Thyroid gland (tissue), 4 donors: ENCODE data around the gene ARFGAP2. TPM values are rescaled to one million over a fixed set of nuclear protein-coding genes. Genes with fewer than 3 reads are reported as not detected.

Source experiments
- DNase-seq, 2 donors: peaks; one replicate each; pipeline ENCODE4 v3.0.0-alpha.2; 2019
- H3K27ac ChIP-seq, 3 donors: fragments of 200-600 bp; sonication (generic); 1 replicate in 2 of 3; 2 replicates in 1 of 3; pipeline ENCODE4 v1.5.1; 2016 to 2019; ENCODE audit warnings: mild to moderate bottlenecking in 1 of 3, moderate library complexity in 1 of 3
- H3K27me3 ChIP-seq: fragments of 200-600 bp; sonication (generic); one replicate; pipeline ENCODE4 v1.5.1; 2019
- H3K36me3 ChIP-seq, 2 donors: fragments of 200-600 bp; sonication (generic); one replicate each; pipeline ENCODE4 v1.5.1; 2016 to 2019
- H3K4me1 ChIP-seq, 2 donors: fragments of 200-600 bp; sonication (generic); one replicate each; pipeline ENCODE4 v1.5.1; 2017 to 2019
- H3K4me3 ChIP-seq, 3 donors: fragments of 200-600 bp; sonication (generic); replicated peaks in 1 of 3; 1 replicate in 2 of 3; 2 replicates in 1 of 3; pipeline ENCODE4 v1.5.1; 2016; ENCODE audit warnings: mild to moderate bottlenecking in 1 of 3
- H3K9me3 ChIP-seq: fragments of 200-600 bp; sonication (generic); one replicate; pipeline ENCODE4 v1.5.1; 2017
- CTCF ChIP-seq, 6 experiments: fragments of 200-600 bp in 3 of 6; fragments of 450-650 bp in 3 of 6; sonication (generic) in 3 of 6; IDR thresholded peaks; one replicate each; pipeline ENCODE4 v1.5.1; 2016 to 2019; ENCODE audit warnings: antibody characterized with exemption in 6 of 6, mild to moderate bottlenecking in 2 of 6, inconsistent platforms in 1 of 6, moderate library complexity in 1 of 6
- POLR2A ChIP-seq, 2 donors: fragments of 450-650 bp; IDR thresholded peaks; one replicate each; pipeline ENCODE4 v1.6.1; 2017; ENCODE audit warnings: antibody characterized with exemption in 2 of 2, mild to moderate bottlenecking in 2 of 2, moderate library complexity in 1 of 2
- WGBS, 2 donors: methylation state at CpG; one replicate each; pipeline ENCODE4 v1.1.5; 2017; 5-methylcytosine and 5-hydroxymethylcytosine counted together
- intact Hi-C: fragments of 100-400 bp; cut with DNase I; formaldehyde crosslinking; loops from one replicate; pipeline ENCODE4 v1.15.1; 2023
- total RNA-seq, 4 donors: library from RNA; depleted of rRNA; stranded (reverse); fragments of >200 nt; gene quantifications; one replicate each; pipeline ENCODE4 v1.2.3, GENCODE V29; 2016

Gene ARFGAP2
- total RNA-seq, 4 donors from 2014 or later = 145 to 194 (median 160) TPM

GRCh38 chr11:47152126-47152952 lies 24.3 kb downstream of the ARFGAP2 start:
- Histone ChIP-seq H3K27me3 (no peaks in the 10 kb centered on the region), H3K36me3 (no peaks in the 10 kb centered on the region), H3K4me1 (peaks cover 0 to 6% of the 10 kb centered on the region in 2 donors), H3K9me3 (no peaks in the 10 kb centered on the region), H3K27ac (no peak overlapping the region), H3K4me3 (no peak overlapping the region)
- intact Hi-C loops = no loop called here
- no peak for DNase-seq
- TF ChIP-seq CTCF (IDR thresholded peaks at IDR 0.05) = no peak
- no peak for TF ChIP-seq POLR2A (IDR thresholded peaks at IDR 0.05)
- WGBS, 2 donors = 81 to 86% methylated on average over 12 to 16 of the region's 16 CpGs

- H3K4me3 ChIP-seq = no peak overlapping the region
- TF ChIP-seq POLR2A (IDR thresholded peaks at IDR 0.05) = no peak
- no peak for TF ChIP-seq CTCF (IDR thresholded peaks at IDR 0.05)
- WGBS, 2 donors = 69 to 79% methylated on average over 2 of the region's 2 CpGs
- intact Hi-C loops = no loop called here
- H3K27ac ChIP-seq = no peak overlapping the region
- H3K36me3 ChIP-seq = no peaks in the 10 kb centered on the region
- no peak for DNase-seq
- H3K27me3 ChIP-seq = no peaks in the 10 kb centered on the region
- H3K4me1 ChIP-seq = peaks cover 0 to 6% of the 10 kb centered on the region in 2 donors
- no peaks in the 10 kb centered on the region for H3K9me3 ChIP-seq
Measured at GRCh38 chr11:47149782-47150181, 26.9 kb downstream of the ARFGAP2 start.

- no peak for TF ChIP-seq CTCF (IDR thresholded peaks at IDR 0.05)
- TF ChIP-seq POLR2A (IDR thresholded peaks at IDR 0.05) = no peak
- H3K4me1 ChIP-seq = peaks cover 0 to 6% of the 10 kb centered on the region in 2 donors
- no peaks in the 10 kb centered on the region for H3K9me3 ChIP-seq
- 62 to 75% methylated on average over 7 to 9 of the region's 10 CpGs for WGBS, 2 donors
- H3K4me3 ChIP-seq = no peak overlapping the region
- DNase-seq = peak; percentile 17 to 32
- H3K36me3 ChIP-seq = no peaks in the 10 kb centered on the region
- H3K27me3 ChIP-seq = no peaks in the 10 kb centered on the region
- intact Hi-C loops = no loop called here
- no peak overlapping the region for H3K27ac ChIP-seq
Measured at GRCh38 chr11:47148903-47149531, 27.7 kb downstream of the ARFGAP2 start.

- intact Hi-C loops = no loop called here
- H3K4me3 ChIP-seq = no peak overlapping the region
- no peaks in the 10 kb centered on the region for H3K27me3 ChIP-seq
- H3K36me3 ChIP-seq = no peaks in the 10 kb centered on the region
- DNase-seq = no peak
- 81 to 87% methylated on average over 4 of the region's 4 CpGs for WGBS, 2 donors
- TF ChIP-seq POLR2A (IDR thresholded peaks at IDR 0.05) (no peak), CTCF (IDR thresholded peaks at IDR 0.05) (no peak)
- H3K9me3 ChIP-seq = no peaks in the 10 kb centered on the region
- H3K4me1 ChIP-seq = peaks cover 0 to 6% of the 10 kb centered on the region in 2 donors
- H3K27ac ChIP-seq = no peak overlapping the region
Measured at GRCh38 chr11:47148270-47148669, 28.4 kb downstream of the ARFGAP2 start.

GRCh38 chr11:47147681-47148080 lies 29.0 kb downstream of the ARFGAP2 start:
- intact Hi-C loops = no loop called here
- no peaks in the 10 kb centered on the region for H3K27me3 ChIP-seq
- H3K4me1 ChIP-seq = peaks cover 0 to 6% of the 10 kb centered on the region in 2 donors
- no peak overlapping the region for H3K4me3 ChIP-seq
- H3K27ac ChIP-seq = no peak overlapping the region
- DNase-seq = no peak
- TF ChIP-seq CTCF (IDR thresholded peaks at IDR 0.05) (no peak), POLR2A (IDR thresholded peaks at IDR 0.05) (no peak)
- H3K36me3 ChIP-seq = no peaks in the 10 kb centered on the region
- 96 to 98% methylated on average over 7 of the region's 7 CpGs for WGBS, 2 donors
- H3K9me3 ChIP-seq = no peaks in the 10 kb centered on the region
